Measurements from ENCODE around the gene ABCF2.
A peak's percentile ranks its signal among the peaks of the same experiment; 100 is the strongest.

Gene ABCF2

DNA sequence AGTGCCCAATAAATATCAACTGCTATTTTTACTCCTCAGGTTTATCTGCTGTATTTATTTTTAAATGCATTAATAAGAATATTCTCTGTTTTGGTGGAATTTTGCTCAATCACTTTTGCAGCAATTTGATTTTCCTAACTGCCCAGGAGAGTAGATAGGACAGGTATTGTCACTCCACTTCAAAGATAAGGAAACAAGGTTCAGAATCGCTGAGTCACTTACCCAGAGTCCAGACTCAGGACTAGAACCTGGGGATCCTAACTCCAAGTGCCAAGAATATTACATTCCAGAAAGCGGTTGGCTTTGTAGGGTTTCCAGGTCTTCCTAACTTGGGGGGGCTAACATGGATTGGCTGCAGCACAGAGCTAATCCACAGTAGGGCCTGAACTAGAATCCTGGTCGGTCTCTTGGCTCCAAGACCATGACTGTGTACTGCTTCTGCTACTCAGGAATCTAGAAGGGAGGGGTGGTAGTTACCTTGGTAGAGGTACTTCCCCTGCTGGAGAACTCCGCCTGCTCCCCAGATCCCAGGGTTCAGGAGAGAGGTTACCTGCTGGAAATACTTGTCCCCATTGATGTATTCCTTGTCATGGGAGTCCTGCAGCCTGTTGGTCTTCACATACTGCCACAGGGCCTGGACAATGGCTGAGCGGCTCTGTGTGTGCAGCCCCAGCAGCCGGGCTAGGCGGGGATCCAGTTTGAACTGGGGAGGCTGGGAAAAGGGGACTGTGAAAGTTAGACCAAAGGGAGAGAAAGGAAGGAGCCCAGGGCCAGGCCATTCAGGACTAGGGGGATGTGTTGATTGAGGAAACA lies 14.1 kb upstream of the ABCF2 start:
- no peak for DNase-seq

DNA sequence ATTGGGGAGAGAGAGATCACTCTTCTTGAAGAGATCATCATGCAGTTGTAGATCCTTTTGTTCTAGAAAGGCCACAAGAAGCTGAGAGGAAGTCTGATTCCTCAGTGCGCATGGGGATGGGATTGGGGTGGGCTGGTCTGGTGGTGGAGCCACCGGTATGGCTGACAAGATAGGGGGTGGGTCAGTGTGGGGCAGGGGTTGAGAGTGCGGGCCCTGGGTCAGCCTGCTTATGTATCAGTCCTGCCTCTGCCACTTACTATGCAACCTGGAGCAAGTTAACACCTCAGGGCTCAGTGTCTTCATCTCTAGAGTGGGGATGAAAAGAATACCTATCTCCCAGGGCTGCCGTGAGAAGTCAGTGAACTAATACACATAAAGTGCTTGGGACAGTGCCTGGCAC lies 13.5 kb upstream of the ABCF2 start:
- no peak for DNase-seq

DNA sequence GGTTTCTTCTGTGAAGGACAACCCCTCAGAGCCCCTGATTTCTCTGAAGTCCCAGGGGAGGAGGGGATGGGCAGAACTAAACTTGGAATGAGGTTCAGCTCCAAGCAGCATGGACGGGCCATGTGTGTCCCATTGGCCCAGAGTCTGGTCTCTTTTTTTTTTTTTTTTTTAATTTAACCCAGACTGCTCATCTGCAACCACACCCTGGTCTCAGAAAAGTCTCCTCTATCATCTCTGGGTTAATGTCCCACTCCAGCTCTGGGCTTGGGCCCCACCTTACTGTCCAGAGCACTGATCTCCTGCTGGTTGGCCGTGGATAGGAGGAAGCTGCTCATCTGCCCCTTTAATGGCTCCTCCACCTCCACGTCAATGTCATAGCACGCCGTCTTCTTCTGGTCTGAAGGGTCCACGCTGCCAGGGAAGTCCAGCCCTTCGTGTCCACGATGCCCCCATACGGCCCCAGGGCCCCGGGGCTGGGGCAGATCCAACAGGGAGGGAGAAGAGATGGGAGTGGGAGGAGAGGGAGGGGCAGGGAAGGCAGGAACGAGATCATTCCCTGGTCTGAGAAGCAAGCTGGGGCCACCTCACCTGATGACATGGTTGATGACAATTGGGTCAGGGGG lies 12.9 kb upstream of the ABCF2 start:
- DNase-seq: no peak

DNA sequence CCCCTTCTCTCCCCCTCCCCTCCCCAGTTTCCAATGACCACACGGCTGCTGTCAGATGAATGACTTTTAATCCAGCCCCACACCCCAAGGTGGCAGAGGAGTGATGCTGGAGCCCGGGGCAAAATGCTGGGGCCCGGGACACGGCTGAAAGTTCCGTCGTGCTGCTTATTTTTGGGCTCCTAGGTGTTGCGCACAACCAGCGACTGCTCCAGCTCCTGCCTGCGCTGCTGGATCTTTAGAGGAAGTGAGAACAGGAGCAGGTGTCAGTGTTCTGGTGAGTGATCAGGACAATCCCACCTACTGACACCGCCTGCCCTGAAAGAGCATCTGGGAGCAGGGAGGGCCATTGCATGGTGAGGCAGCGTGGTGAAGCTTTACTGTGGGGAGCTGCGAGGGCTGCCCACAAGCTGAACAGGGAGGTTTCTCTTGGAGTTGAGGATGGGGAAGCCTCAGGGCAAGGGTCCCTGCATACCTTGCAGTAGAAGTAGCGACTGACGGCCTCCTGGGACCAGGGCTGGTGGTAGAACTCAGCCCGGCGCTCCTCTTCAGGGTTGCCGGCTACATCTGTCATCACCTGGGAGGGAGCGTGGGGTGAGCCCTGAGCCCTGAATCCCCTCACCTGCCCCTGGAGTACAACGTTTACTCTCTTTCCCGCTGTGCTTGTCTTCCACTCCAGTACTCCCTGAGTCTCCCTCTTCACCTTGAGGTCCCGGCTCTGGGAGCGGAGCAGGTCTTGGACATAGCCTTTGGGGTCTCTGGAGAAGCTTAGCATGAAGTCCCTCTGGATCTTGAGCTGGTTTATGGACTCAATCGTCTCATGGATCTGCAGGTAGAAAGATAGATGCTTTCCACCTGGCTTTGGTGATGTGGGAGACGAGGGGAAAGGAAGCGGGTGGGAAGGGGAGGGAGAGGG lies 12.2 kb upstream of the ABCF2 start:
- no peak for DNase-seq

DNA sequence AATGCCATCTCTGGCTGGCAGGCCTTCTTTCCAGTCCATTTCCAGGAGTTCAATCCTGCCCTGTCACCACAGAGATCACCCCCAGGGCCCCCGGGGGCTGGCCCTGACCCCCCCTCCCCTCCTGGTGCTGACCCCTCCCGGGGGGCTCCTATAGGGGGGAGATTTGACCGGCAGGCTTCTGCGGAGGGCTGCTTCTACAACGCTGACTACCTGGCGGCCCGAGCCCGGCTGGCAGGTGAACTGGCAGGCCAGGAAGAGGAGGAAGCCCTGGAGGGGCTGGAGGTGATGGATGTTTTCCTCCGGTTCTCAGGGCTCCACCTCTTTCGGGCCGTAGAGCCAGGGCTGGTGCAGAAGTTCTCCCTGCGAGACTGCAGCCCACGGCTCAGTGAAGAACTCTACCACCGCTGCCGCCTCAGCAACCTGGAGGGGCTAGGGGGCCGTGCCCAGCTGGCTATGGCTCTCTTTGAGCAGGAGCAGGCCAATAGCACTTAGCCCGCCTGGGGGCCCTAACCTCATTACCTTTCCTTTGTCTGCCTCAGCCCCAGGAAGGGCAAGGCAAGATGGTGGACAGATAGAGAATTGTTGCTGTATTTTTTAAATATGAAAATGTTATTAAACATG lies 11.3 kb upstream of the ABCF2 start:
- DNase-seq: no peak

DNA sequence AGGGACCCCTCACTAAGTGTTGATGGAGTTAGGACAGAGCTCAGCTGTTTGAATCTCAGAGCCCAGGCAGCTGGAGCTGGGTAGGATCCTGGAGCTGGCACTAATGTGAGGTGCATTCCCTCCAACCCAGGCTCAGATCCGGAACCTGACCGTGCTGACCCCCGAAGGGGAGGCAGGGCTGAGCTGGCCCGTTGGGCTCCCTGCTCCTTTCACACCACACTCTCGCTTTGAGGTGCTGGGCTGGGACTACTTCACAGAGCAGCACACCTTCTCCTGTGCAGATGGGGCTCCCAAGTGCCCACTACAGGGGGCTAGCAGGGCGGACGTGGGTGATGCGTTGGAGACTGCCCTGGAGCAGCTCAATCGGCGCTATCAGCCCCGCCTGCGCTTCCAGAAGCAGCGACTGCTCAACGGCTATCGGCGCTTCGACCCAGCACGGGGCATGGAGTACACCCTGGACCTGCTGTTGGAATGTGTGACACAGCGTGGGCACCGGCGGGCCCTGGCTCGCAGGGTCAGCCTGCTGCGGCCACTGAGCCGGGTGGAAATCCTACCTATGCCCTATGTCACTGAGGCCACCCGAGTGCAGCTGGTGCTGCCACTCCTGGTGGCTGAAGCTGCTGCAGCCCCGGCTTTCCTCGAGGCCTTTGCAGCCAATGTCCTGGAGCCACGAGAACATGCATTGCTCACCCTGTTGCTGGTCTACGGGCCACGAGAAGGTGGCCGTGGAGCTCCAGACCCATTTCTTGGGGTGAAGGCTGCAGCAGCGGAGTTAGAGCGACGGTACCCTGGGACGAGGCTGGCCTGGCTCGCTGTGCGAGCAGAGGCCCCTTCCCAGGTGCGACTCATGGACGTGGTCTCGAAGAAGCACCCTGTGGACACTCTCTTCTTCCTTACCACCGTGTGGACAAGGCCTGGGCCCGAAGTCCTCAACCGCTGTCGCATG lies 10.5 kb upstream of the ABCF2 start:
- no peak for DNase-seq

DNA sequence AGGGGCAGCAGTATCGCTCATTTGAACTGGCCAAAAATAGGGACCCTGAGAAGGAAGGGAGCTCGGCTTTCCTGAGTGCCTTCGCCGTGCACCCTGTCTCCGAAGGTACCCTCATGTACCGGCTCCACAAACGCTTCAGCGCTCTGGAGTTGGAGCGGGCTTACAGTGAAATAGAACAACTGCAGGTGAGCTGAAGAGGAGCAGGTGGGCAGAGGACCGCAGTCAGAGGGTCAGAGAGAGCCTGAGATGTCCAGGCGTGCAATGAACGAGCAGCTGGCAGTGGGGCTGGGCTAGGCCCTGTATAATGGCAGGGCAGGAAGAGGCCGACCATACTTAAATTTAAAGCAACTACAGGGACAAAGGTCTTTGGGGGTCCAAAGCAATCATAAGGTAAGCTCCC lies 9.4 kb upstream of the ABCF2 start:
- DNase-seq: no peak

DNA sequence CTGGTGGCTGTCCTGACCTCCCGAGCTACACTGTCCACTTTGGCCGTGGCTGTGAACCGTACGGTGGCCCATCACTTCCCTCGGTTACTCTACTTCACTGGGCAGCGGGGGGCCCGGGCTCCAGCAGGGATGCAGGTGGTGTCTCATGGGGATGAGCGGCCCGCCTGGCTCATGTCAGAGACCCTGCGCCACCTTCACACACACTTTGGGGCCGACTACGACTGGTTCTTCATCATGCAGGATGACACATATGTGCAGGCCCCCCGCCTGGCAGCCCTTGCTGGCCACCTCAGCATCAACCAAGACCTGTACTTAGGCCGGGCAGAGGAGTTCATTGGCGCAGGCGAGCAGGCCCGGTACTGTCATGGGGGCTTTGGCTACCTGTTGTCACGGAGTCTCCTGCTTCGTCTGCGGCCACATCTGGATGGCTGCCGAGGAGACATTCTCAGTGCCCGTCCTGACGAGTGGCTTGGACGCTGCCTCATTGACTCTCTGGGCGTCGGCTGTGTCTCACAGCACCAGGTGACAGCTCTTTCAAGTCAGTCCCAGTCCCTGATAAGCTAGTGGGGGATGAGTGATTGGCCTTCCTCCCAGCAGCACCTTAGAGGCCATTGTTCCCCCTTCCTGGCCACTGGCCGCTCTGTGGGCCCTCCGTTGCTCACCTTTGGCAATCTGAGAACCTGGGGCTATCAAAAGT lies 8.2 kb upstream of the ABCF2 start:
- DNase-seq: no peak

DNA sequence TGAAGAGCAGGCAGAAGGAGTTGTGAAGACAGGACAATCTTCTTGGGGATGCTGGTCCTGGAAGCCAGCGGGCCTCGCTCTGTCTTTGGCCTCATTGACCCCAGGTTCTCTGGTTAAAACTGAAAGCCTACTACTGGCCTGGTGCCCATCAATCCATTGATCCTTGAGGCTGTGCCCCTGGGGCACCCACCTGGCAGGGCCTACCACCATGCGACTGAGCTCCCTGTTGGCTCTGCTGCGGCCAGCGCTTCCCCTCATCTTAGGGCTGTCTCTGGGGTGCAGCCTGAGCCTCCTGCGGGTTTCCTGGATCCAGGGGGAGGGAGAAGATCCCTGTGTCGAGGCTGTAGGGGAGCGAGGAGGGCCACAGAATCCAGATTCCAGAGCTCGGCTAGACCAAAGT lies 6.8 kb upstream of the ABCF2 start:
- no peak for DNase-seq

DNA sequence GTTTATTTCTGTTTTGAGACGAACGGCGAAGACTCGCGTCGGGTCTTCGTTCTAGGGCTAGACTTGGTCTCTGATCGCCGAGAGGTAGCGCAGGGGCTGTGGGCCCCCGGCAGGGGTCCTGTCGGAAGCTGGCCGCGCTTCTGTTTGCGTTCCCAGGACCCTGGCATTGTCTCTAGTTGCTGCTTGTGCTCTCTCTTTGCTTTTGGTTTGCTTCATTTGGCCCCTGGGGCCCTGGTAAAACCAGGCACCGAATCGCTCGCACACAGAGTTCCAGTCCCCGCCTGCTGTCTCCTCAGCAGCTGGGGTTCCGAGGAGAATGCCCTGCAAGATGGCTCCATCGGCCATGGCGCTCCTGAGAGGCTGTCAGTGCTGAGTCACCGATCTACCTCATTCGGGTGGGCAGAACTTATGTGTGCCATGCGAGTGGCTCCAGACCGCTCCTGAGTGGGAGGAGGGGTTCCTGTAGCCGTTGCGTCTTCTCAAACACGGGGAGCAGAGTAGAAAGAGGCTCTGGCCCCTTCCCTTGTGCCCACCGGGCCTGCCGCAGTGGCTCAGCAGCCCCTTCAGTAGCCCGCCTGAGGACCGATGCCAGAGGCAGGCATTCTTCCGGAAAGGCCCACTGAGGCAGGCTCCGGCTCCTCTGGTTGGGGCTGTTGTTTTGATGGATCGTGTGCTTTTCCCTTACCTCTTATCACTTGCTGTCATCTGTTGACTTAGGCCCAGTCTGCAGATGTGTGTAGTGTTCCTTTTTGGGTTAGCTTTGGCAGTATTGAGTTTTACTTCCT lies 6.1 kb upstream of the ABCF2 start:
- DNase-seq: peak; percentile 77

DNA sequence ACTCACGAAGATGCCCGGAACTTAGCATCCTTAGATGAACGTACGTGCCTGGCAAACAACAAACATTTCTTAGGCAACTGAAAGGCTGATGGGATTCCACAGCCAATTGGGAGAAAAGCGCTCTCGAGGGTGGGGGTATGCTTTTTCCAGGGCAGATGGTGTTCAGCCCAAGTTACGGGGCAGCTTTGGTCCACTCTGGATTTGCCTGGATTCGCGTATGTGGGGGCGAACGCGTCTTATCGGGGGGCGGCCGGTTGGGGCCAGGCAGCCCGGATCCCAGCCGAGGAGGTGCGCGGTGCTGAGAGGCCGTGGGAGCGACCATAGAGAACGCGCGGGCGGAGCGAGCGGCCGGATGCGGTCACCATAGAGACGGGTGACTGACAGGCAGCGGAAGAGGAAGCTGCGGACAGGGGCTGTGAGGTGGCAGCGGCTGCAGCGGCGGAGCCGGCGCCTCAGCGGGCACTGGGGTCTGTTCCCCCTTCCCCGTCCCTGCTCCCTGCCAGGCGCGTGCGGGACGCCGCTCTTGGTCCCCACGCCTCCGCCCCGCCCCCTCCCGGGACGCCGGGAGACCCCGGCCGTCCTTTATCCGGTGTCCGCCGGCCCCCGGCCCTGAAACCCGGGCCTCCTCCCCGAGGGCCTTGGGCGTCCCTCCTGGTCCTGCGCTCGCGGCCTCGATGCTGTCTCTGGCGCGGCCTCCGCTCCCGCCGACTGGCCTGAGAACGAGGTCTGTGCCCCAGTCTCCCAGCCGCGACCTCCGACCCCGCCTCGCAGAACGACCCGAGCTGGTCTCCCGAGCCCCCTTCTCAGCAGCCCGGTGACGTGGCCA lies 5.3 kb upstream of the ABCF2 start, which contains the start of gene CHPF2:
TSS of gene CHPF2 (plus strand) at position 393 of the 826 bp plus-strand sequence. CDS start 1,529 bp downstream, outside the sequence.
- DNase-seq: peak; percentile 89

DNA sequence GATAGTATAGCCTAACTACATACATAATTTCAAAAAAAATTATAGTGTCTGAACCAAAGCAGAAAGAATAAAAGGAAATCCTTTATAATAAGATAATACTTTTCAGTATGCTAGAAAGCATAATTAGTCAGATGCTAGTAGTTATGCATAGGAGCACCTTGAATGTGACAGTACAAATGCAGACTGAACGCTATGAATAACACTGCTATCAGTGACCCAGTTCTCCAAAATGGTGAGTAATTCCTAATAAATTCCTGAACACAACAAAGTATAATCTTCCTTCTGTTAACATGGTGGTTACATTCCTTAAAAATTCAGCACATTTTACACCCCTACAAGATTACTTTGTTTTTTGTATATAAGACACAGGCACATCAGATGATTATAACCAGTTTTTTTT lies 4.1 kb upstream of the ABCF2 start:
- DNase-seq: no peak

DNA sequence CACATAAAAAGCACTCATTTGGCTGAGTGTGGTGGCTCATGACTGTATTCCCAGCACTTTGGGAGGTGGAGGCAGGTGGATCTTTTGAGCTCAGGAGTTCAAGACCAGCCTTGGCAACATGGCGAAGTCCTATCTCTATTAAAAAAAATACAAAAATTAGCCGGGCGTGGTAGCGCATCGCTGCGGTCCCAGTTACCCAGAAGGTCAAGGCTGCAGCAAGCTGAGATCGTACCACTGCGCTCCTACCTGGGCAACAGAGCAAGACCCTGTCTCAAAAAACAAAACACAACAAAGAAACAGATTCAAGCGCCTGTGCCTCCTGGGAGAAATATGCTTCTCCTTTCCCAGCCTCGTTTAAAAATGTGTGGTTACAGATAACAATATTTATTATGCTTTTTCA lies 2.2 kb upstream of the ABCF2 start:
- no peak for DNase-seq

DNA sequence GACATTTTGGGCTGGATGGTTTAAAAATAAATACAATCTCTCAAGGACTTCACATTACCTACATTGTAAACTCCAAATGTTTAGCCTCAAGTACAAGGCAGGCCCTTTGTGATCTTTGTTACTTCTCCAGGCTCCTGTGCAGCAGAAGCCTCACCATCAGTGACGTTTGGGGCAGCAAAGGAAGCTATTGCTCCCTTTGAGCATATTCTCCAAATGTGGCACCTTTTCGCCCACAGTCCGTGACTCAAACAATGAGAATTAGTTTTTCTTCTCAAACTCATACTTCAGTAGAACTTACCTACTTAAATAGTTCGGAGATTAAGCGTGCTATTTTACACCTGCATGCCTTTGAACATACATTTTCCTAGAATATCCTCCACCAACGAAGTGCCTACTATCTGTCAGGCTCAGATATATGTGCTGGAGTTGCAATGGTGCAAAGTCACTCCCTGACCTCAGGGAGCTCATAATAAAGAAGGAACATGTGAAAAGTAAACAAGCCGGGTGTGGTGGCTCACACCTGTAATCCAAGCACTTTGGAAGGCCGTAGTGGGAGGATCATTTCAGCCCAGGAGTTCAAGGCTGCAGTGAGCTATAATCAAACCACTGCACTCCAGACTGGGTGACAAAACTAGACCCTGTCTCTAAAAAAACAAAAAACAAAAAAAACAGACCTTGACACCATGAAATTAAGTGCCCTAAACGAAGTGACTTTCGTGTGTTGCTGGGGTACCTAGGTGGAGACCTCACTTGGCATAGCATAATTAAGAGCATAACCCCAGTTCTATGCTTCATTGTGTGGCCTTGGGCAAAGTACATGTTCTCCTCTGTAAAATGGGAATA lies 1.2 kb upstream of the ABCF2 start:
- no peak for DNase-seq

DNA sequence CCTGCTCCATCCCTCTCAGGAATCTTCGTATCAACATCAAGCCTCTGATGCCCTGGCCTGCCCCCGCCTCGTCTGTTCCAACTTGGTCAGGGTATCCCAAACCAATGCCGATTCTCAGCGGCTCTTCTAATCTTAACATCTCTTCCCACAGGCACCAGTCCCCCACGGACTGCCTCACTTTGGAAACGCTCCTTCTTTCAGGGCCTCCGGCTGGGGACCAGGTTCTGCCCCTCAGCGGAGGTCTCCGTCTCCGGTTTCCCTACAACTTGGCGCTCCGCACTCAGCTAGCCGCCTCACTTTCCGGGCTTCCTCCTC lies 488 bp downstream of the ABCF2 start:
- no peak for DNase-seq

DNA sequence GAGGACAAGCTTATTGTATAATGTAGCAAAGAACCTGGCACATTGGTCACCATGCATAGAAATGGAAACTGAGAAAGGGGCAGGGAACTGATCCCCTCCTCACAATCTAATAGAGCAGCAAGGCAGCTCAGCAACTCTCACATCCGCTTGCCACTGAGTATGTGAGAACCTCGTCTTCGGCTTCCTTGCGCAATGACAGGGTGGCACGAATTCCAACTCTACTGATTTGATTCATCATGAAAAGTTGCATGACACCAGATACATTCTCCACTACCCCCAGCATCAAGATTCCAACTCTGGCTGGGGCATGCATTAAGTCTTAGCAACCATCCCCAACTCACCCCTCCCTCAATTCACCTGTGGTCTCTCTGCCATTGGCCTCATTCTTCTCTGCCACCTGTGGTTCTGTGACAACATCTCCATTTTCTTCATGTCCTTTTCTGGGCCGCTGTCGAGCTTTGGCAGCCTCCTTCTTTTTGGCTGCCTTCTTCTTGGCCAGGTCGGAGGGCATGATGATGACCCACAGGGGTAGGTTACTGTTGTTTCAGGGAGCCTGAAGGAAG lies 976 bp downstream of the ABCF2 start:
- no peak for DNase-seq

DNA sequence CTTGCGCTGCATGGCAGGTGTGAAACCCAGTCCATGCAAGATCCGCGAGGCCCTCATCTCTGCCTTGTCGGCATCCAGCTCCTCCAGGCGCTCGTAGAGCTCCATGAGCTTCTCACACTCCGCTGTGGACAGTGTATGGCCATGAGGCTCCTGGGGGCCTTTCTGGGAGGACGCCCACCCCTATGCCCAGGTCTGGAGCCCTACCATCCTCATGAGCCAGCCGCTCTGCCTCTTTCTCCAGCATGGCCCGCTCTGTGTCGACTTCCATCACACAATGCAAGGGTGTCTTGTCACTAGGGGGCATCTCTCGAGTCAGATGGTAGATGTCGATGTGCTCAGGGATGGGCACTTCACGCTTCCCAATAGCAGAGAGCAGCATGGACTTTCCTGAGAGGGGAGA lies 3.3 kb downstream of the ABCF2 start:
- no peak for DNase-seq

DNA sequence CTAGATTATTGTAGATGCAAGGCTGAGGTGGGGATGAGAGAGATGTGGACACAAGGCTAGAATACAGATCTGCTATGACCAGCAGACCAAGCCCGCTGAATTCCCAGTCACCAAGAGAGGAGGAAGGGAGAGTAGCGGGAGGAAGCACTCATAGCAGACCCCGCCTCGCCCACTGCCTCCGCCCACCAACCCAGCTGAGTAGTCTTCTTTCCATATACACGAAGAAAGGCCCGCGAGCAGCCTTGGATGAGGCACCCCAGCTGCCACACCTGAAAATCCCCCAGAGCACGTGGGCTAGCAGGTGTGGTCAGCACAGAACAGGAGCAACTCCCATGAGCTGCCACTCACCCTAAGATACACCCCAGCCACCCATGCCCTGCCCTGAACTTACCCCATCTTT lies 8.8 kb downstream of the ABCF2 start:
- DNase-seq: no peak

Measured in stimulated activated CD4-positive, alpha-beta T cell treated with anti-CD3 and anti-CD28 coated beads, Interleukin-4, amount 100 ng/mL, for 1 hour (primary cell).